DMS79 (cell line): ENCODE measurements around the gene FAM118B.

ENCODE experiments used
- DNase-seq: peaks from one replicate; lab custom pipeline; 2025; lab: John Stamatoyannopoulos, UW

The FAM118B gene

DNA sequence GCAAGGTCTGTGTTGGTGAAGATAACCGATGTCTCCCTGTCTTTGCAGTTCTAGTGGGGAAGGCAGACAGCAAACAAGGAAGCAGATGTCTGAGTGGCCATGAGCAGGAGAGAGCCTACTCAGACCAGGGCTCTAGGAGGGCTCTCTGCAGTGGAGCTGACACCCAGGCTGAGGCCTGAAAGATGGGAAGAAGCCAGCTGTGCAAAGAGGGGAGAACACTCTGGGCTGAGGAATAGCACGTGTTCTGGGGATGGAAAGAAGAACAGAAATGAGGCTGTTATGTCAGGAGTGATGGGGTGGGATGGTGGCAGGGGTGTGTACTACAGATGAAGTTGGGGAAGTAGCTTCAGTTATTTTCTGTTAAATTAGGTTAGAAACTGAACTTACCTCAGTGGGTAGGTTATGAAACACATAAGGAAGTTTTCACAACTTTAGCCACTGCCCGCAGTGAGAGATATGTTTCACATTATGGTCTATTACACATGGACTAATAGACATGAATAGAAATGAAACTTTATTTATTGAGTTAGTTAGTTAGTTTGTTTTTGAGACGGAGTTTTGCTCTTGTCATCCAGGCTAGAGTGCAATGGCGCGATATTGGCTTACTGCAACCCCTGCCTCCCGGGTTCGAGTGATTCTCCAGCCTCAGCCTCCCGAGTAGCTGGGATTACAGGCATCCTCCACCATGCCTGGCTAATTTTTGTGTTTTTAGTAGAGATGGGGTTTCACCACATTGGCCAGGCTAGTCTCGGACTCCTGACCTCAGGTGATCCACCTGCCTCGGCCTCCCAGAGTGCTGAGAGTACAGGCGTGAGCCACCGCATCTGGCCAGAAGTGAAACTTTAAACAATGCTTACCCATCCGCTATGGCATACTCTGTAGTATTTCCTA lies 100.1 kb downstream of the FAM118B start:
- no peak for DNase-seq
